PC-3 (cell line): ENCODE results near the gene NTN1. TPM values are rescaled to one million over a fixed set of nuclear protein-coding genes. Genes with fewer than 3 reads are reported as not detected.

Source experiments
- ATAC-seq: fragments of 200-7000 bp; cut with Tn5 transposase; 2 replicates; pipeline ENCODE4 v1.9.1; 2020; ENCODE audit warnings: mild to moderate bottlenecking, moderate library complexity
- BruUV-seq: library from RNA; stranded (reverse); fragments of 400-500 nt; replicated peaks from 2 replicates; lab custom pipeline; 2021; lab: Mats Ljungman, UMichigan
- CTCF ChIA-PET: fragments of 300-600 bp; sonication (Branson Sonifier 250); formaldehyde crosslinking; loops from one replicate; lab custom pipeline; 2022; ENCODE audit warnings: antibody characterized with exemption; lab: Charles Lee
- POLR2A ChIA-PET: fragments of 300-600 bp; sonication (Branson Sonifier 250); formaldehyde crosslinking; loops from one replicate; lab custom pipeline; 2022; ENCODE audit warnings: antibody characterized with exemption; ENCODE audit not compliant: unreplicated experiment; lab: Charles Lee
- DNase-seq: peaks from one replicate; pipeline ENCODE4 v3.0.0-alpha.2; 2015
- H2AFZ ChIP-seq: fragments of 300-600 bp; sonication (generic); 2 replicates; pipeline ENCODE4 v1.6.0; 2016; ENCODE audit warnings: antibody characterized with exemption, low read length
- H3F3A ChIP-seq: fragments of 300-600 bp; sonication (generic); one replicate; pipeline ENCODE4 v1.6.0; 2017; ENCODE audit warnings: antibody characterized with exemption, low read length, control low read depth, mild to moderate bottlenecking; ENCODE audit not compliant: unreplicated experiment
- H3K27ac ChIP-seq: fragments of 300-600 bp; sonication (generic); 2 replicates; pipeline ENCODE4 v1.5.1; 2016; ENCODE audit warnings: mild to moderate bottlenecking, low read length
- H3K27me3 ChIP-seq: fragments of 300-600 bp; sonication (generic); 2 replicates; pipeline ENCODE4 v1.6.1; 2016; ENCODE audit warnings: low read length, mixed read lengths
- H3K36me3 ChIP-seq: fragments of 300-600 bp; sonication (generic); 2 replicates; pipeline ENCODE4 v1.6.1; 2016; ENCODE audit warnings: low read depth, mixed run types, low read length, mixed read lengths
- H3K4me1 ChIP-seq: fragments of 300-600 bp; sonication (generic); 2 replicates; pipeline ENCODE4 v1.5.1; 2016; ENCODE audit warnings: low read length; ENCODE audit not compliant: insufficient read depth
- H3K4me2 ChIP-seq: fragments of 300-600 bp; sonication (generic); 2 replicates; pipeline ENCODE4 v1.6.0; 2016; ENCODE audit warnings: low read length
- H3K4me3 ChIP-seq: fragments of 300-600 bp; sonication (generic); 2 replicates; pipeline ENCODE4 v1.5.1; 2016; ENCODE audit warnings: mild to moderate bottlenecking, low read length, mixed read lengths
- H3K79me2 ChIP-seq: fragments of 300-600 bp; sonication (generic); 2 replicates; pipeline ENCODE4 v1.6.1; 2017; ENCODE audit warnings: low read length, mixed read lengths
- H3K9ac ChIP-seq: fragments of 300-600 bp; sonication (generic); 2 replicates; pipeline ENCODE4 v1.6.0; 2016; ENCODE audit warnings: mild to moderate bottlenecking, low read length
- H3K9me2 ChIP-seq: fragments of 300-600 bp; sonication (generic); replicated peaks from 2 replicates; pipeline ENCODE4 v1.6.1; 2016; ENCODE audit warnings: mixed run types, low read length, mixed read lengths
- H3K9me3 ChIP-seq: fragments of 300-600 bp; sonication (generic); 2 replicates; pipeline ENCODE4 v1.6.1; 2016; ENCODE audit warnings: low read length, mixed read lengths
- H4K20me1 ChIP-seq: fragments of 300-600 bp; sonication (generic); 2 replicates; pipeline ENCODE4 v1.6.1; 2016; ENCODE audit warnings: low read length, mixed read lengths
- CTCF ChIP-seq: fragments of 300-600 bp; sonication (generic); conservative IDR thresholded peaks from 2 replicates; pipeline ENCODE4 v1.5.1; 2017; ENCODE audit warnings: antibody characterized with exemption, low read depth, mild to moderate bottlenecking, low read length
- EZH2 ChIP-seq: fragments of 300-600 bp; sonication (generic); IDR thresholded peaks from one replicate; pipeline ENCODE4 v1.6.1; 2017; ENCODE audit warnings: antibody characterized with exemption, mild to moderate bottlenecking, low read length; ENCODE audit not compliant: unreplicated experiment
- EZH2phosphoT487 ChIP-seq: fragments of 300-600 bp; sonication (generic); IDR thresholded peaks from 2 replicates; pipeline ENCODE4 v1.6.1; 2018; ENCODE audit warnings: mild to moderate bottlenecking, antibody characterized with exemption, low read length, borderline replicate concordance
- intact Hi-C: fragments of 100-400 bp; cut with micrococcal nuclease; formaldehyde crosslinking; loops from 2 replicates; pipeline ENCODE4 v1.9.0; 2023
- total RNA-seq: library from RNA; depleted of rRNA; stranded (reverse); fragments of >200 nt; gene quantifications from 2 replicates; pipeline ENCODE4 v1.2.3, GENCODE V29; 2014

NTN1 gene
- total RNA-seq, 1 experiment from 2014 or later, result 0.22 TPM

DNA sequence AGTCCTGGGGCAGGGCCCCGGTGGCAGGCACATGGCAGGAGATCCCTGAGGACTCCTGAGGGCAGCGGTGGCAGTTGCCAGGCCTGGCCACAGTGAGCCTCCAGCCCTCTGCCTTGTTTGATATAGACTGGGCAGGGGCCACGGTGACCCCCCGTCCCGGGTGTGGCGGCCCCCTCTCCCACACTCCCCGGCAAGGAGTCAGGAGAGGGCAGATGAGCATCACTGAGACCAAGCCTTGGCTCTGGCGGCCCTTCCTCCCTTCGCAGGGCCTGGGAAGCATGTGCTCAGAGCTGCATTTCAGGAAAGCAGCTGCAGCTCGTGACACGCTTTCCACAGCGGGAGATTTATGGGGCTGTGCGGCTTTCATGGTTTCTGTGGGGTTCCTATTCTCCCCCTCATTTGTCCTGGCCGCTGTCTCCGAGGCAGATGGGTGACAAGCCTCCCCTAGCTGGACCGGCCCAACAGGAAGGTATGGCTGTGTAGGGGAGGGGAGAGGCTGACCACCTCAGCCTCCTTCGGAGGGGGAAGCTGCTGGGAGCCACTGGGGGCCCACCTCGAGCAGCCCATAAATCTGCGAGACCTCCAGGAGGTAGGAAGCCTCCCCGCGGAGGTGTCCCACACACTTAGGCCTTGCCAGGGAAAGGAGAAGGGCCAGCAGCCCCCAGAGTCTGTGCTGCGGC is 211.4 kb downstream of the NTN1 start:
- H3K9ac ChIP-seq, result no peak overlapping the region
- no peaks in the 10 kb centered on the region for H3K4me1 ChIP-seq
- POLR2A ChIA-PET, result no interaction called here
- no peaks in the 10 kb centered on the region for H3F3A ChIP-seq
- intact Hi-C loops, result no loop called here
- no peaks in the 10 kb centered on the region for H3K79me2 ChIP-seq
- no peak overlapping the region for H3K27ac ChIP-seq
- no peaks in the 10 kb centered on the region for H3K9me2 ChIP-seq
- H3K27me3 ChIP-seq, result no peaks in the 10 kb centered on the region
- DNase-seq (no peak), ATAC-seq (no peak)
- TF ChIP-seq EZH2 (no peak), CTCF (no peak), EZH2phosphoT487 (no peak)
- H3K9me3 ChIP-seq, result no peaks in the 10 kb centered on the region
- no peaks in the 10 kb centered on the region for H3K36me3 ChIP-seq
- no TSS peak for BruUV-seq
- H4K20me1 ChIP-seq, result no peaks in the 10 kb centered on the region
- no peak overlapping the region for H2AFZ ChIP-seq
- no peak overlapping the region for H3K4me3 ChIP-seq
- CTCF ChIA-PET, result no interaction called here
- H3K4me2 ChIP-seq, result no peak overlapping the region

- no peak overlapping the region for H3K4me2 ChIP-seq
- no peaks in the 10 kb centered on the region for H3K27me3 ChIP-seq
- H3K36me3 ChIP-seq, result no peaks in the 10 kb centered on the region
- H3K9me2 ChIP-seq, result no peaks in the 10 kb centered on the region
- H3K9ac ChIP-seq, result no peak overlapping the region
- no peak for TF ChIP-seq EZH2phosphoT487
- no peak for TF ChIP-seq EZH2
- no peak for TF ChIP-seq CTCF
- H3K9me3 ChIP-seq, result no peaks in the 10 kb centered on the region
- intact Hi-C loops, result no loop called here
- ATAC-seq, result no peak
- H3K4me3 ChIP-seq, result no peak overlapping the region
- CTCF ChIA-PET, result no interaction called here
- H3K79me2 ChIP-seq, result no peaks in the 10 kb centered on the region
- BruUV-seq, result no TSS peak
- H4K20me1 ChIP-seq, result no peaks in the 10 kb centered on the region
- H3K4me1 ChIP-seq, result no peaks in the 10 kb centered on the region
- no peak overlapping the region for H2AFZ ChIP-seq
- no peak for DNase-seq
- no peaks in the 10 kb centered on the region for H3F3A ChIP-seq
- POLR2A ChIA-PET, result no interaction called here
- no peak overlapping the region for H3K27ac ChIP-seq
These were observed 211.9 kb downstream of the NTN1 start for GRCh38 chr17:9233271-9233599.

DNA sequence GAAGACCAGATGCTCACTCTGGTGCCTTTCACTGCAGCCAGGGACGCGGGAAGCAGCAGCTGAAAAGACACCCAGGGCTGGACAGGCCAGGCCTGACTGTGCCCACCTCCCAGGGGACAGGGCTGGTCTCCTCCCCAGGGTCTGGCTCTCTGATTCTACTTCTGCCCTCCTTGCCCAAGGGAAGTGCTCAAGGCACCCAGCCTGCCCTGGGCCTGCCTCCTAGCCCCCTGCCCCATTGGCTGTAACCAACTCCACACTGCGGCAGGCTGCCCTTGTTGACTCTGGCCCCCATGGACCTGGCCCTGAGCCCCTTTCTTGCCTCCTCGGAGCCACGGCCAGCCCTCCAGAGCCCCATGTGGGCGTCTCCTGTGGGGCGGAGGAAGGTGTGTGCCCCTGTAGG is 212.5 kb downstream of the NTN1 start:
- no peaks in the 10 kb centered on the region for H3K27me3 ChIP-seq
- H3F3A ChIP-seq, result no peaks in the 10 kb centered on the region
- TF ChIP-seq EZH2 (no peak), CTCF (no peak), EZH2phosphoT487 (no peak)
- no peaks in the 10 kb centered on the region for H3K9me2 ChIP-seq
- H3K79me2 ChIP-seq, result no peaks in the 10 kb centered on the region
- H3K4me2 ChIP-seq, result no peak overlapping the region
- ATAC-seq (no peak), DNase-seq (no peak)
- no peak overlapping the region for H3K9ac ChIP-seq
- ChIA-PET POLR2A (no interaction called here), CTCF (no interaction called here)
- intact Hi-C loops, result no loop called here
- H3K27ac ChIP-seq, result no peak overlapping the region
- no peaks in the 10 kb centered on the region for H3K36me3 ChIP-seq
- BruUV-seq, result no TSS peak
- no peaks in the 10 kb centered on the region for H3K9me3 ChIP-seq
- H4K20me1 ChIP-seq, result no peaks in the 10 kb centered on the region
- no peak overlapping the region for H2AFZ ChIP-seq
- H3K4me3 ChIP-seq, result no peak overlapping the region
- no peaks in the 10 kb centered on the region for H3K4me1 ChIP-seq
